GM20431 (cell line): ENCODE data around the gene PHF12.
"Not testable (repeated sequence)": the region's sequence is repeated elsewhere in the genome, so short reads cannot be mapped to it uniquely, and the experiment has no call there.

Source experiments
- in situ Hi-C: fragments of 300-500 bp; cut with MseI, MboI; formaldehyde crosslinking; loops from one replicate; pipeline ENCODE4 v1.15.0; 2020; ENCODE audit warnings: low sequenced_read_pairs; ENCODE audit not compliant: unreplicated experiment

PHF12 gene

DNA sequence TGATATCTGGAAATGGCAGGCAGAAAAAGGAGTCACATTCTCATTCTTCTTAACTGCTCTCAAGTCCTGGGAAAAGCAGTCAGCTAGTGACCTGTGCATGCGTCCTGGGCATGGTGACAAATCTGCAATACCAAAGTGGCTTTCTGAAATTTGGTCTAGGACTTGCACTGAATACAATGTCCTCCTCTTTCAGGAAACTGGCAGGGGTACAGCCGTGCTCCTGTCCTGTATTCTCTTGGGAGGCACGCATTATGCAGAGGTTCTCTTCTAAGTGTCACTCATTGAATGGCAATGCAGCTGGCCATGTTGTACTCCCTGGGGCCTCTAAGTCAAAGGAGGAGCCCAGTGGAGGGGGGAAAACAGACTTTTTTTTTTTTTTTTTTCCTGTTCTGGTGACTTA, 10.6 kb downstream of the PHF12 start:
- in situ Hi-C loops, result no loop called here

DNA sequence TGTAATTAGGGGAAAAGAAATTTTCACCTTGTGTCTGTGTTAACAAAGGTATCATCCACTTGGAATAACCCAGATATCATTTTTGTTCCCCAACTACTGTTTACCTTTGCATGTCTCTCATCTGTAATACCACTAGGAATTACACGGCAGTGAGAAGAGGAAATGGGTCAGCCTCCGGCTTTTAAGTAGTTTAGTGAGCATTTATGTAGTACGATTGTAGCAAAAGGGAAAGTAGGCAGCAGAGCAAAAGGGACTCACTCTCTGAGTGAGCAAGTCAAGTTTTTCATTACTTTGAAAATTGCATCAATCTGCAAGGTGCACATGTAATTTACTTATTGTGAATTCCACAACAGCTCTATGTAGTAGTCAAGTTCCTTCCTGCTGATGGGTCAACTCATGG, 11.2 kb downstream of the PHF12 start:
- in situ Hi-C loops, result no loop called here

DNA sequence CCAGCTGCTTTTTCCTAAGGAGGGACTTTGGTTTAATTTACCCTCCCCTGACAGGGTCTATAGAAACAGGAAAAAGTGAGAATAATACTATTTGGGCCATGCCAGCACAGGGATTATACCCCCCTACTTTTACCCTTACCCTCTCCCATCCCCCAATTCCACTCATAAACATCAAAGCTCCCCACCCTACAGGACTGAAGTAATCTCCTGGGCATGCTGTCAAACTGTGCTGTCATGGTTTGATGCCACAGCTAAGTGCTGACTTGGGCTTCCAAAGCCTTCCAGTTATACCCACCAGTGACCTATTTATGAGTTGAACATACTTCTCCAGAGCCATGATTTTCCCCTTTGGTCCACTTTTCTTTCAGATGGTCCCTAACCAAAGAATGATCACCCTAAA, 12.8 kb downstream of the PHF12 start:
- in situ Hi-C loops, result no loop called here

DNA sequence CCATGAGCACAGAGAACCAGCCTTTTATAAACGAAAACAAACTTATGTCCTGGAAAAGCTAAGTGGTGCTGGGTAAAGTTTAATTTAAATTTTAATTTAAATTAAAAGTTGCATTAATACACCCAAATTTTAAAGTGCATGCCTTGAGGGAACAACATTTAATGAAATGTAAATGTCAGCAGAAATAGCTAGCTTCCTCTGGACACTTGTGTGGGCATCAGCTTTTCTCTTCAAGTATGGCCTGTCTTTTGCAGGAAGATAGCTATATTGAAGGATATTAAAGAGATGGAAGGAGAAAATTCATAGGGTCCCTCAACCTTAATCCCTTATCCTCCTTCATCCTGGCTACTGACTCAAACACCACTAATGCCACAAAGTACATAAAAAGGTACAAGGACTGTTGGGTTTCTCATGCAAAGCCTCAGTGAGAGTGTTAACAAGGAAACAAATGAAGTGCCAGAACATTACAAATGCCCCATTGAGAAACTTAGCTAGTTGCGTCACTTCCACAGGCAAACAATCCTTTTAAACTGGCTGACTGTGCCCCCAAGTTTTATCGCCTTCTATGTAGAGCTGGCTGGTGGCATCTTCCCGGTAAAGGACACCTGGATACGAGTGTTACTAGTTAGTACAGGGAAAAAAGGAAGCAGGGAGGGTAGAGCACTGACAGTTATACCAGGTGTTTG, 14.1 kb downstream of the PHF12 start:
- in situ Hi-C loops, result no loop called here

DNA sequence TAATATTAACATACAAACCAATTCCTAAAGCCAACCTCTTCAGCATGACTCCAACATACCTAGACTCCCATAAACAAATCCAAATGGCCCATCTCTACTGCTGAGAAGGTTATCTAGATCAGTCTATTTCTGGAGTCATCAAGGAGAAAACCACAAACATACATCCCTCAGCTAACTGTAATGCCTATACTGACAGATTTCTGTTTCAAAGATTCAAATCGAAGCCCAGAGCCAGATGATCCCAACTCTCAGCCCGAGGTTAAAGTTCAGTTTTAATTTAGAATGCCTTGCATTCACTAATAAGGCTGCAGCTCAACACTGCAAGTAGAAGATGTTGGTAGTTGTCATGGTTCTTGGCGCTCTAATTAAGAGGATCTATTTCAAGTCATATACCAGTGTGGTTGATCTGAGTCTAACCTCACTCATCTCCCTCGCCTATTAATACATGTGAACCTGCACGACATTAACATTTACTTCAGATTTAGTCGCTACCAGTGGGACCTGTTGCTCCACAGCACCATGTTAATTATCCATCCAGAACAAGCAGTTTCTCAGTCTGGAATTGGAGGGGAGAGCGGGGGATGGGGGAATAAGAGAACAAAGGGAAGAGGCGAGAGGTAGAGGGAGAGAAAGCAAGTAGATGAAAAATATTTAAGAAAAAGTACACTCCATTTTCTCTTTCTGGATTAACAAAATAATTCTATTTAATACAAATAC, 15.4 kb downstream of the PHF12 start:
- in situ Hi-C loops, result no loop called here

DNA sequence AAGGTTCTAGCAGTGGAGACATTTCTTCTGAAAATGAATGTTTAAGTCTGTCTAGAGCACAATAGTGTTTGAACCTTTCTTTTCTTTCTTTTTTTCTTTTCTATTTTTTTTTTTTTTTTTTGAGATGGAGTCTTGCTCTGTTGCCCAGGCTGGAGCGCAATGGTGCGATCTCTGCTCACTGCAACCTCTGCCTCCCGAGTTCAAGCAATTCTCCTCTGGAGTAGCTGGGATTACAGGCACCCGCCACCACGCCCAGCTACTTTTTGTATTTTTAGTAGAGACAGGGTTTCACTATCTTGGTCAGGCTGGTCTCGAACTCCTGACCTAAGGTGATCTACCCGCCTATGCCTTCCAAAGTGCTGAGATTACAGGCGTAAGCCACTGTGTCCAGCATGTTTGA, 16.8 kb downstream of the PHF12 start:
- in situ Hi-C loops, result not testable (repeated sequence)

DNA sequence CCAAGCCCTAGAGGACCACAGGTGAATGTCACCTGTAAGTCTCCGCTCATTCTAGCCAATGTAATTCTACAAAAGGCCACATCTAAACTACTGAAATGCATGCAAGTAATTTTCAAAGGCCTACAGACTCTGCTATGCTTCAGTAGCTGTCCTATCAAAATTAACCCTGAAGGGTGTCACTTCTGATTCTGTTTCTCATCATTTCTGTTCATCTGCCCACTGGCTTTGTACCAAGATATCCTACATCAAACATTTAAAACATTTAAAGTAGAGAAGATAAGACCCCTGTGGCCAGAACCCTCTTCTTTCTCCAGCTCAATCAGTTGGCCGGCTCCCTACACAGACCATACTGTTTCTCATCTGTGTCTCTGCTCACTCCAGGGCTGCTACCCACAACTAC, 21.5 kb downstream of the PHF12 start:
- in situ Hi-C loops, result no loop called here

DNA sequence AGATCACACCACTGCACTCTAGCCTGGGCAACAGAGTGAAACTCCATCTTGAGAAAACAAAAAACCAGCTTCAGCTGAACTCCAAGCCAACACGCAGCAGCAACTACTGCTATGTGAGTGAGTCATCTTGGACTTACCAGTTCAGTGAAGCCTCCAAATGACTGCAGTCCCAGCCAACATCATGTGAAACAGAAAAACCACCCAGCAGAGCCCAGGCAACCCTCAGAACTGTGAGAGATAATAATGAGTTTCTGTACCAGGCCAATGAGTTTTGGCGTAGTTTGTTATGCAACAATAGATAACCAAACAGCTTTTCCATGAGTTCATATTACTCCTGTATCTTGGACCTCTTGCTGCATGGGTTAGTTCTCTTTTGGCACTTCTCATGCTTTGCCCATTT, 23.3 kb downstream of the PHF12 start:
- in situ Hi-C loops, result no loop called here

DNA sequence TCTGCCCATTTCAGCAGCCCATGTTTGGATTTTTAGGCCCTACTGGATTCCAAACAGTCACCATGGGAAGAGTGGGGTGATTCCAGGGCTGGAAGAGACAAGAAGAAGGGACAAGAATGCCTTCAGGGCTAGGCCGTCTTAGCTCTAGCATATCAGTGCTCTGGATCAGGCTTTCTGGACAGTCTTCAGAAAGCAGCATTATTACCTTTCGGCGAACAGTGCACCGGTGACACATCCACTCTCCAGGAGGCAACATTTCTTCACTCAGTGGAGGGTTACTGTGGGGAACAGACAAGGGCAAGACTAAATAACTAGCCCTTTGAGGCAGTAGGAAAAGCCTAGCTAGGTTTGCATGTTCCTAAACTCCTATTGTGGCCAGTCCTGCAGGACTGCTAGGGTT, 24.5 kb downstream of the PHF12 start:
- in situ Hi-C loops, result no loop called here

DNA sequence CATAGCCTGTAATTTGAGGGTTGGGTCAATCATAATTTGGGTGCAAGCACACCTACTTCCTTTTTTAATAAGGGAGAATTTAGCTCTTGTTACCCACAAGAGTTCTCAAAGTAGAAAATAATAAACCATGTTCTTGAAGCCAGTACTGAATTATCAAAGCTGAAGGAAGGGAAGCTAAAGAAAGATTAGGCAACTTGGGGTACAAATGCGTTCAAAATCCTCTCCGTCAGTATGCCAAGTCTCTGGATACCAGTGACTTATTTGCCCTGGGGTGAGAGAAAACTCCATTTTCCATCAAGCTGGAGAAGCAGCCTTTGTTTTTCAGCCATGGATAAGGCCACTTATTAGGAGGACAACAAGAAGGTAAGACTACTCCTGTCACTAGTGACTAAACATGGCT, 25.0 kb downstream of the PHF12 start:
- in situ Hi-C loops, result no loop called here

DNA sequence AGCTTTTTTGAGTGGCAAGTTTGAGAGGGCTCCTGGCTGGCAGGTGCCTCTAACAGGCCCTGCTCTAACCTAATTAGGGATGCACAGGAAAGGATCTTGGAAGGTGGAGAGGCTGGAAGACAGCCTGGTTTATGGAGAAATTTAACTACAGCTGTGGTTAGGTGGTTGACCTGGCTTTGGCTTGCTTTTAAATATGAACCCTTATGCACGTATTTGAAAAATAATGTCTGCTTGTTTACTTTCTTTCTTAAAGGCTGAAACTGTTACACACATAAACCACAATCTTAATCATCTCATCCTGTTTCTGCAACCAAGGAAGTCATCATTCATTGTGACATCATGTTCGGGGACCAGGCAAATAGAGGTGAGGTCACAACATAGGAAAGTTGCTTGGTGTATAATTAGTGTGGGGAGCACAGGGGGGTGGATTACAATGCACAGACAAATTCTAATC, 25.4 kb downstream of the PHF12 start:
- in situ Hi-C loops, result no loop called here

DNA sequence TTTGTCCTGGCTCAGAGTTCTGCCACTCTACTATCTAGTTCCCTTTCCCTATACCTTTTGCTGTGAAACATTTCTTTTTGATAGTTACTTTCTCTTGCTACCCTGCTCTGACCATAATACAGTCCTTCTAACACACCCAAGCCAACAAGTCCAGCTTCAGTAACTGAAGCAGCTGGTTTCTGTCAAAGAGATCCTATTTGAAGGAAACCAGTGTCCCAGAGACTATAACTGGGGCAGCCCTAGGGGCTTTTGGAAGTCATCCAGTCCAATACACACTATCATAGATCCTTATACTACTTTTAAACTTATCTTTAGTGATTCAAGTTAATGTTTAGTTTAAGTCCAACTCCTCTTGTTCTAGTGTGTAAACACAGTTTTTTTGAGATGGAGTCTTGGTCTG, 31.1 kb downstream of the PHF12 start:
- in situ Hi-C loops, result no loop called here

DNA sequence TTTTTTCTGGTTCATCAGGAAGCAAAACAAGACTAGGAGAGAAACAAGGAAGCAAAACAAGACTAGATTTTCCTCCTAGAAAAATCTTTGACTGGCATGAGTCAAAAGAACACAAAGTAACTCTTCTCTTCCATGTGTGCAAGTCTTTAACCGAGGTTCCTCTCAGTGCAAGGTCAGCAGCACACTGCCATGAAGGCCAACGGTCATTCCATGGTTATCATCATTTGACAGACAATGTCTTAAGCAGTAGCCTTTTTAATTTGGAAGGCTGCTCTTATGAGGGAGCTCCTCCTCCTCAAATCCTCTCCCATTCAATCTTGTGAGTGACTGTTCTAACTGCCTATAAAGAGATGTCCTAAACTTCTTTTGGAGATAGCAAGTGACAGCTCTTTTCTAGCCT, 33.0 kb downstream of the PHF12 start:
- in situ Hi-C loops, result no loop called here

DNA sequence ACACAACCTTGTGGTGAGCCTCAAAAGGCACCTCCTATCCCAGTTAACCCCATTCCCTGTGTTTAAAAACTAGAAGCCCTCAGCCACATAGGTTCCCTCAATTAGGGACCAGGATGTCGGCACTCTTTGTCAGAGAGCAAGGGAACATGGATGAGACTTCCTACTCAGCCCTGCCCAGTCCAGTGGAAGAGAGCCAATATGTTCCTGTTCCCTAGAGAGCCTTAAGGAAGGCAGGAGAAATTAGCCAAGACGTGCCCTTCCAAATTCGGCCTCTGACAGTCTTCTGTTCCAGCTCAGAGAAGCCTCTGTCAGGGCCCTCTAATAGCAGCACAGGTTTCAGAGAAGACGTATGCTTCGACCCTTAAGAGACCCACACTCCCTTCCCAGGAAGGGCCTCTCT, 33.9 kb downstream of the PHF12 start:
- in situ Hi-C loops, result no loop called here

DNA sequence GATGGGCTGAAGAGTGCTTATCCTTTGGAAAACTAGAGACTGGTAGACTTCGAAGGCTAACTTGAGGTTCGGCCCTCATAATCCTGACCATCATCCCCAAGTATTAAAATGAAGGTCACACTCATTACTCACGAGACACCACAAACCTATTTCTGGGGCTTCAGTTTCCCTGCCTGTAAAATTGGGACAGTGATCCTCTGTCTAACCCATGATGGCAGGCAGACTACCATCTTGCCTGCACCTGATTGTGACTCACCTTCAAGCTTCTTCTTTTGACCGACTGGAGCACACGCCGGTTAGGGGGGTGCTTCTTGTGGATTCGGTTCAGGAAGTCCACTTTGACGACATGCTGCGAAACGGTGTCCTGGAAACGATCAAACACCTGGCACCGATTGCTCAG, 34.3 kb downstream of the PHF12 start:
- in situ Hi-C loops, result no loop called here

DNA sequence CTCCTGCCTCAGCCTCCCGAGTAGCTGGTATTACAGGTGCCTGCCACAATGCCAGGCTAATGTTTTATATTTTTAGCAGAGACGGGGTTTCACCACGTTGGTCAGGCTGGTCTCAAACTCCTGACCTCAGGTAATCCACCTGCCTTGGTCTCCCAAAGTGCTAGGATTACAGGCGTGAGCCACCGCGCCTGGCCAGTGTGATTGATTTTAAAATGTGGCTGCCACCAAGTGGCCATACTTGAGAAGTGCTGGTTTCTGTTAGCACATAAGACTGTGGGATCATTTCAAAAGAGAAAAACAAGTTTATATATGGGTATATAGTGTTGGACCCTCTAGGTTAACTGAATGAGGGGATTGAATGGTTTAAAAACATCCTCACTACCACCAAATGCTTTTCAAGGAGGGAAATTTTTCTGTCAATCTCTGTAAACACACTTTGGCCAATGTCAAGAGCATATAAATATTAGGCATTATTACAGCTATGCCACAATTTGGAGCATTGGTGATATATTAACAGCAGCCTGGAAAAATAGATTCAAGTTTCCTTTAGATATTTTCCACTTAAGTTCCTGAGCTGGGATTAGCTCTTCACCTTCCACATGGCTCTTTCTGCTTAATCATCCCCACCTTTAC, 34.9 kb downstream of the PHF12 start:
- in situ Hi-C loops, result no loop called here

DNA sequence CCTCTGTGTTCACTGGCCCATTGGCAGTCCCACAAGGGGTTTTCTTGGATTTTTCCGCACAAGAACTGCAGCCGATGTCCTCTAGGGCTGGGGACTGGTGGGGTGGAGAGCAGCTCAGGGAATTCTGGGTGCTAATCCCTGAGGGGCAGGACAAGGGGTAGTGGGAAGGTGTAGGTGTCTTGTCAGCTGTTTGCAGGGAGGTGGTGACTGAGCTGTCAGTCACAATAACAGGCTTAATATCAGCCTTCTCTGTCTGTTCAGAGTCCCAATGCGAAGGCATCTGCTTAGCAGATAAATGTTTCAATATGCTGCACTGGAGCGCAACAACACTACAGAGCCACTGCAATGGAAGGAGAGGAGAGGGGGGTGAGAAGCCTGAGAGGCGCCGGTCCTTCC, 38.4 kb downstream of the PHF12 start:
- in situ Hi-C loops, result no loop called here

DNA sequence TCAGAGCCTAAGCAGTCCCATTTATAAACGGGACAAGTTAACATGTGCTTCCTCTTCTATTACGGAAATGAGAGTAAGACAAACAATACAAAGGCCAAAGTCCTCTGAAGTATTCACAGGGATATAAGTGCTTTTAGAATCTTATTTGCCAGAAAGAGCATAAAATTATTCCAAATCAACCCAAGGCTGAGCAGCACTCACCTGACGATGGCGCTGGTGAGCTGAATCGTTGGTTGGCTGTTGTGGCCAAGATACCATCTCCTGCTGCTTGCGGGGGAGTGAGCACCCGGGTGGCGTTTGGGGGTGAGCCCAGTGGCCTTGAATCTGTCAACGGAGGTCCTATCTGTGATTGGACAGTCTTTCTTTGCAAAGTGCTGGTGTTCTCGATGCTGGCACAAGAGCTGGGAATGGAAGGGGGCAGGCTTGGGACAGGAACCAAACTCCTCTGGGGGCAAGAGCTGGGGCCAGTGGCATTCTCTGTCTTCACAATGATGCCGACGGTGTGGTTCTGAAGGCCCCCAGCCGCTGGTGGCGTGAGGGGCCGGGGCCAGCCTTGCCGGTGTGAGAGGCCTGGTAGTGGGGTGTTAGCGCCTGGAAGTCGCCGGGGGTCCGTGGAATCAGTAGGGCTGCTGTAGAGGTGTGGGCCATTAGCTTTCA, 38.9 kb downstream of the PHF12 start:
- in situ Hi-C loops, result no loop called here

DNA sequence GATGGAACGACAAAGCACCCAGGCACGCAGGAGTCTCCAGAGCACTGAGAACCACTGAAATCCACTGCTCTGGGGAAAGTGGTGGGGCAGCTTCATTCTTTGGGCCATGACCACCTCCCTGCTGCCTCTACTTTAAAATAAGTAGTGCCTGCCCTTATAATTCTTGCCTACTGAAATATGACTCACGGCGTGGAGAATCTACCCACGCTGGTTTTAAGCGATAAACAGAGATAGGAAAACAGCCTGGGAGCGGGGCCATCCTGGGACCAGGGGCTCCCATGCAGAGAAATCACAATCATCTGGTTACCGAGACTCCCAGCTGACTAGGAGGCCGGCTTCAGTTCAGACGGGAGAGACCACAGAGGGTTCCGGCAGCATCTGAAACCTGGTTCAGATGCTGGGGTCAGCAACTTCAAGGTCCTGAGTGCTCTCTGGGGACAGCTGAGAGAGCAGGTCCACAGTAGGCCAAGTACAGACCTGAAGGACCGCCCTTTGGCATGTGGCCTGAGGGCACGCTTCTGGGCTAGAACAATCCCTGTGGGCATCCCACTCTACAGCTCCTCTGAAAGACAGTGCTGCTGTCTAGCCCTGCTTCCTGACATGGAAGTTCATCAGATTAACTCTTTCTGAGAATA, 39.8 kb downstream of the PHF12 start:
- in situ Hi-C loops, result no loop called here

DNA sequence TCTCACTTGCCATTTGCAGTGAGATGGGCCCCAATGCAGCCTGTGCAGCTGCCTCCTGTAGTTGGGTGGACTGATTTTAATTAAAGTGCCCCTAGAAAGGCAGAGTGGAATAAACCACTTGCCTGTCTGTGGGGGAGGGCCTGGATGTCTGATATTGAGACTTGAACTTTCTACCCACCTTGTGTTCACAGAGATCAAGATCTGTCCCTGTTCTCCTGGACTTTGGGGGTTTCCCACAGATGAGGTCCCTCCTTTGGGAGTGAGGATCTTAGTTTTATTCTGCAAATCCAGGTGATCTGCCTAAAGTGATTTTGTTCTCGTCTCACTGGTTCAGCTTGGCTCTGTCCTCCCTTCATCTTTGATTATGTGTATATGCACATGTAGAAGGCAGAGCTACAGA, 40.8 kb downstream of the PHF12 start:
- in situ Hi-C loops, result no loop called here
